Stomach (tissue), 4 donors: ENCODE measurements around the gene DUSP28.

ENCODE experiments used
- EP300 ChIP-seq: sonication (generic); formaldehyde crosslinking; IDR thresholded peaks from one replicate; pipeline ENCODE4 v1.6.1; 2017; ENCODE audit warnings: antibody characterized with exemption
- POLR2A ChIP-seq, 4 donors: fragments of 450-650 bp; IDR thresholded peaks; one replicate each; pipeline ENCODE4 v1.6.1; 2016; ENCODE audit warnings: antibody characterized with exemption in 4 of 4, control low read depth in 2 of 4, mild to moderate bottlenecking in 1 of 4, moderate library complexity in 1 of 4
- POLR2AphosphoS5 ChIP-seq, 3 donors: sonication (generic); formaldehyde crosslinking; IDR thresholded peaks; one replicate each; pipeline ENCODE4 v1.6.1; 2016; ENCODE audit warnings: antibody characterized with exemption in 3 of 3
- TF ChIP-seq, protein P1 (sequence below), 7 experiments: fragments of 450-650 bp in 4 of 7; fragments of 200-600 bp in 3 of 7; sonication (generic) in 3 of 7; IDR thresholded peaks; one replicate each; pipeline ENCODE4 v1.5.1; 2016 to 2019; ENCODE audit warnings: antibody characterized with exemption in 7 of 7, control low read depth in 2 of 7, mild to moderate bottlenecking in 1 of 7

DNA sequence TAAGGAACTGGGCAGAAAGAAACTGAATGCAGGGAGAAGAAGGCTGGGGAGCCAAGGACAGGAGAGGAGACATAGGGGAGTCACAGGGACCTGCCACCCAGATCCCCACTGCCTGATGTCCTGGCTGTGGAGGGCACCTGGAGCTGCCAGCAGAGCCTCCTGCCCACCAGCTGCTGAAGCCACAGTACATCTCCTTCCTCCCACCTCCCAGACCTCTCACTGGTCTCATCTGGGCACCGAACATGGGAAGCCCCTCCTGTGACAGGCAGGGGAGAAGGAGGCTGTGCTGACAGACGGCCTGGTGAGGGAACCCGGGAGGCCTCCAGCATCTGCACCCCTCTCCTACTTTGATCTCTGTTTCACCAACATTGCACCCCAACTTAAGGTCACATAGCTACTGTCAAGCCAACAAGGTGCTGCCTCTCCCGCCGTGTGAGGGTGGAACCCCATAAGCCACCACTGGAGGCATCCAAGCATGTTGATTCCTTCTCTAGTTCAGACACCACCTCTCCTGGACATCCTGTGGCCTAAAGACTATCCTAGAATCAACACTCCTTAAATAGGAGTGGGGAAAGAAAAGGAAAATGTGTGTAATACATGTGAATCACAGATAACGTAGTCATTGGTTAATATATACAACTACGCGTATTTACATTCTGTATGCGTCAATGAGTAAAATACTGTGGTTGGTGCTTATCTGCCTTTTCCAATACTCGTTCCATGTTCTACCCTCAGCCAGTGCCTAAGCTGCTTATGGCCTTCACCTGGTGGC, 4.6 kb downstream of the DUSP28 start:
- TF ChIP-seq, protein P1, sequence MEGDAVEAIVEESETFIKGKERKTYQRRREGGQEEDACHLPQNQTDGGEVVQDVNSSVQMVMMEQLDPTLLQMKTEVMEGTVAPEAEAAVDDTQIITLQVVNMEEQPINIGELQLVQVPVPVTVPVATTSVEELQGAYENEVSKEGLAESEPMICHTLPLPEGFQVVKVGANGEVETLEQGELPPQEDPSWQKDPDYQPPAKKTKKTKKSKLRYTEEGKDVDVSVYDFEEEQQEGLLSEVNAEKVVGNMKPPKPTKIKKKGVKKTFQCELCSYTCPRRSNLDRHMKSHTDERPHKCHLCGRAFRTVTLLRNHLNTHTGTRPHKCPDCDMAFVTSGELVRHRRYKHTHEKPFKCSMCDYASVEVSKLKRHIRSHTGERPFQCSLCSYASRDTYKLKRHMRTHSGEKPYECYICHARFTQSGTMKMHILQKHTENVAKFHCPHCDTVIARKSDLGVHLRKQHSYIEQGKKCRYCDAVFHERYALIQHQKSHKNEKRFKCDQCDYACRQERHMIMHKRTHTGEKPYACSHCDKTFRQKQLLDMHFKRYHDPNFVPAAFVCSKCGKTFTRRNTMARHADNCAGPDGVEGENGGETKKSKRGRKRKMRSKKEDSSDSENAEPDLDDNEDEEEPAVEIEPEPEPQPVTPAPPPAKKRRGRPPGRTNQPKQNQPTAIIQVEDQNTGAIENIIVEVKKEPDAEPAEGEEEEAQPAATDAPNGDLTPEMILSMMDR (IDR thresholded peaks at IDR 0.05) = peak in 1 of 7 experiments; percentile 15
- no peak for TF ChIP-seq POLR2A (IDR thresholded peaks at IDR 0.05)
- peak in 2 of 3 donors; percentile 75 for TF ChIP-seq POLR2AphosphoS5 (IDR thresholded peaks at IDR 0.05)
- no peak for TF ChIP-seq EP300
